GM12892 (cell line): ENCODE results near the gene COQ8B.

Experiments used
- POLR2A ChIP-seq: IDR thresholded peaks from 2 replicates; pipeline ENCODE4 v1.6.1; 2011; ENCODE audit warnings: low read depth, low read length, control low read depth
- POLR2AphosphoS5 ChIP-seq: IDR thresholded peaks from 2 replicates; pipeline ENCODE4 v1.6.1; 2011; ENCODE audit warnings: low read depth, low read length, control low read depth
- TAF1 ChIP-seq: IDR thresholded peaks from 2 replicates; pipeline ENCODE4 v1.6.1; 2011; ENCODE audit warnings: low read depth, mild to moderate bottlenecking, control low read depth, low read length, borderline replicate concordance

- TF ChIP-seq POLR2AphosphoS5, result no peak
- TF ChIP-seq POLR2A, result no peak
- TF ChIP-seq TAF1, result no peak
Observed at GRCh38 chr19:40705950-40706619, 10.6 kb downstream of the COQ8B start.
